SK-N-SH (cell line): ENCODE data around the gene HIGD1C. TPM values are rescaled to one million over a fixed set of nuclear protein-coding genes. Genes with fewer than 3 reads are reported as not detected.

Experiments
- CTCF ChIA-PET: fragments of 300-600, 350-600 bp; formaldehyde crosslinking; extraction: SDS; loops from one replicate; lab custom pipeline; 2021; lab: Yijun Ruan, JAX
- POLR2A ChIA-PET: fragments of 350-600 bp; sonication (Branson Sonifier 250); formaldehyde crosslinking; extraction: SDS; loops from one replicate; lab custom pipeline; 2020; ENCODE audit warnings: antibody characterized with exemption, inconsistent platforms; lab: Yijun Ruan, JAX
- DNase-seq: peaks from one replicate; pipeline ENCODE4 v3.0.0; 2012
- H2AFZ ChIP-seq: fragments of 200-600 bp; sonication (generic); 2 replicates; pipeline ENCODE4 v1.8.1; 2016; ENCODE audit warnings: antibody characterized with exemption, mild to moderate bottlenecking, low read depth
- H3F3A ChIP-seq: fragments of 200-600 bp; sonication (generic); replicated peaks from 2 replicates; pipeline ENCODE3; 2016; ENCODE audit warnings: antibody characterized with exemption, mild to moderate bottlenecking; ENCODE audit not compliant: insufficient read depth
- H3K27ac ChIP-seq, 2 experiments: fragments of 200-500 bp in 1 of 2; fragments of 200-600 bp in 1 of 2; sonication (Bioruptor generic) in 1 of 2; sonication (generic), shearing (Covaris generic) in 1 of 2; 2 replicates each; pipeline versions ENCODE4 v1.5.1 to v1.6.1; 2014 to 2016; ENCODE audit warnings: low read depth in 2 of 2, inconsistent platforms in 1 of 2, low read length in 1 of 2, mild to moderate bottlenecking in 1 of 2, mixed read lengths in 1 of 2
- H3K27me3 ChIP-seq: fragments of 200-600 bp; sonication (generic), shearing (Covaris generic); 2 replicates; pipeline ENCODE4 v1.6.1; 2016; ENCODE audit warnings: mixed run types; ENCODE audit not compliant: insufficient read depth
- H3K36me3 ChIP-seq, 2 experiments: fragments of 200-500 bp in 1 of 2; fragments of 200-600 bp in 1 of 2; sonication (Bioruptor generic) in 1 of 2; sonication (generic) in 1 of 2; replicated peaks in 1 of 2; 2 replicates each; pipeline versions ENCODE3 to v1.5.1; 2014 to 2016; ENCODE audit warnings: low read length in 1 of 2, mild to moderate bottlenecking in 1 of 2; ENCODE audit not compliant: insufficient read depth in 2 of 2, control insufficient read depth in 1 of 2
- H3K4me1 ChIP-seq, 2 experiments: fragments of 200-500 bp in 1 of 2; fragments of 200-600 bp in 1 of 2; sonication (Bioruptor generic) in 1 of 2; sonication (generic), shearing (Covaris generic) in 1 of 2; 2 replicates each; pipeline versions ENCODE4 v1.5.1 to v1.6.1; 2014 to 2016; ENCODE audit warnings: low read depth in 1 of 2, low read length in 1 of 2, mixed run types in 1 of 2; ENCODE audit not compliant: insufficient read depth in 2 of 2, control insufficient read depth in 1 of 2
- H3K4me2 ChIP-seq: fragments of 200-600 bp; sonication (generic), shearing (Covaris generic); 2 replicates; pipeline ENCODE4 v1.6.1; 2017; ENCODE audit warnings: mixed run types
- H3K4me3 ChIP-seq, 2 experiments: fragments of 200-500 bp in 1 of 2; fragments of 200-600 bp in 1 of 2; sonication (Bioruptor generic) in 1 of 2; sonication (generic), shearing (Covaris generic) in 1 of 2; 2 replicates each; pipeline versions ENCODE4 v1.5.1 to v1.8.1; 2014 to 2016; ENCODE audit warnings: low read depth in 2 of 2, inconsistent platforms in 1 of 2, low read length in 1 of 2, mild to moderate bottlenecking in 1 of 2, mixed read lengths in 1 of 2, moderate library complexity in 1 of 2
- H3K79me2 ChIP-seq: fragments of 200-600 bp; sonication (generic); 2 replicates; pipeline ENCODE4 v1.8.1; 2017; ENCODE audit warnings: mild to moderate bottlenecking; ENCODE audit not compliant: insufficient read depth
- H3K9ac ChIP-seq: fragments of 200-600 bp; sonication (generic); 2 replicates; pipeline ENCODE4 v1.6.1; 2017; ENCODE audit warnings: mixed run types
- H3K9me2 ChIP-seq: fragments of 200-600 bp; sonication (generic); 2 replicates; pipeline ENCODE4 v1.6.1; 2017; ENCODE audit warnings: mixed run types
- H3K9me3 ChIP-seq: fragments of 200-600 bp; sonication (generic); 2 replicates; pipeline ENCODE4 v1.6.1; 2017; ENCODE audit warnings: mixed run types, mild to moderate bottlenecking, moderate library complexity
- H4K20me1 ChIP-seq: fragments of 200-600 bp; sonication (generic); 2 replicates; pipeline ENCODE4 v1.6.1; 2017; ENCODE audit warnings: mild to moderate bottlenecking, mixed run types; ENCODE audit not compliant: insufficient read depth
- CHD2 ChIP-seq: fragments of 150-350 bp; IDR thresholded peaks from 2 replicates; pipeline ENCODE4 v1.6.1; 2018; ENCODE audit warnings: low read length; ENCODE audit not compliant: partially characterized antibody
- EZH2phosphoT487 ChIP-seq: fragments of 200-600 bp; sonication (generic); IDR thresholded peaks from 2 replicates; pipeline ENCODE4 v1.6.1; 2017; ENCODE audit warnings: low read depth, mixed run types, mild to moderate bottlenecking, antibody characterized with exemption, moderate library complexity, borderline replicate concordance
- FOSL2 ChIP-seq: IDR thresholded peaks from 2 replicates; pipeline ENCODE4 v1.4.0; 2012; ENCODE audit warnings: low read depth, mild to moderate bottlenecking, moderate library complexity, borderline replicate concordance
- JUND ChIP-seq: IDR thresholded peaks from 2 replicates; pipeline ENCODE4 v1.4.0; 2012
- MEF2A ChIP-seq: IDR thresholded peaks from 2 replicates; pipeline ENCODE4 v1.4.0; 2012; ENCODE audit warnings: low read depth, borderline replicate concordance
- NFIC ChIP-seq: IDR thresholded peaks from 2 replicates; pipeline ENCODE4 v1.4.0; 2012; ENCODE audit warnings: borderline replicate concordance
- NRF1 ChIP-seq: IDR thresholded peaks from 2 replicates; pipeline ENCODE4 v1.6.1; 2012; ENCODE audit warnings: low read depth, mild to moderate bottlenecking, low read length
- RCOR1 ChIP-seq: fragments of 150-350 bp; IDR thresholded peaks from 2 replicates; pipeline ENCODE4 v1.6.1; 2017; ENCODE audit warnings: antibody characterized with exemption, low read length
- RXRA ChIP-seq: IDR thresholded peaks from 2 replicates; pipeline ENCODE4 v1.4.0; 2012; ENCODE audit warnings: low read depth, mild to moderate bottlenecking, borderline replicate concordance
- TAF1 ChIP-seq: IDR thresholded peaks from 2 replicates; pipeline ENCODE4 v1.6.1; 2012; ENCODE audit warnings: low read depth, mild to moderate bottlenecking, low read length, moderate library complexity, borderline replicate concordance
- TCF12 ChIP-seq: IDR thresholded peaks from 2 replicates; pipeline ENCODE4 v1.4.0; 2012
- polyA plus RNA-seq, 3 experiments: library from polyadenylated mRNA; depleted of rRNA; stranded (reverse); fragments of >200 nt; gene quantifications; 2 replicates each; pipeline ENCODE4 v1.2.3, GENCODE V29; 2012
- TF ChIP-seq, protein P1 (sequence below): IDR thresholded peaks from 2 replicates; pipeline ENCODE4 v1.4.0; 2012; ENCODE audit warnings: low read depth, borderline replicate concordance
- TF ChIP-seq, protein P2 (sequence below): IDR thresholded peaks from 2 replicates; pipeline ENCODE4 v1.4.0; 2012; ENCODE audit warnings: low read depth, borderline replicate concordance
- TF ChIP-seq, protein P3 (sequence below): fragments of 150-350 bp; IDR thresholded peaks from 2 replicates; pipeline ENCODE4 v1.6.1; 2016; ENCODE audit warnings: mild to moderate bottlenecking, low read depth, low read length

Gene HIGD1C
- polyA plus RNA-seq, 1 of the 3 experiments (the other 2 are of a cell fraction): not detected

DNA sequence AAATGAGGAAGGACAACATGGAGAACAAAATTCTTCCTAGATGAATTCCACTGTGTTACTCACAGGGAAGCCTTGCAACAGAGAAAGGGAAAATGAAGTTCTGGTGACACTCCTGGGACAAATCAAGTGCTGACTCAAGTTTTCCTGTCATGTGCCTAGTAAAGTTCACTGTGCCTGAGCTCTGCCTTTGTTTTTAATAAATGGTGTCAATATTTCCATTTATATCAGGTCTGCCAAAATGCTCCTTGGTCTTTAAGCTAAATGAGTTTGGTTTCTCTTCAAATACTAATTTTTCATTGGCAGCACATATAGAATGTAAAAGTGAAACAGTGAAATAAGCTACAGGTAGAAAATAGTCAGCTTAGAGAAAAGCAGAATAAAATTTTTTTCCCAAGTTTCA lies 33.0 kb downstream of the HIGD1C start:
- Histone ChIP-seq H2AFZ (peak overlapping the region; percentile 19; the same call in 1 of the 2 replicates), H3K4me2 (peak overlapping the region; percentile 12; the same call in 1 of the 2 replicates), H3K9ac (peak overlapping the region; percentile 1; the same call in 1 of the 2 replicates), H3K36me3 (peaks cover 21 to 42% of the 10 kb centered on the region in 2 experiments), H3K9me3 (no peaks in the 10 kb centered on the region), H4K20me1 (no peaks in the 10 kb centered on the region), H3K27me3 (no peaks in the 10 kb centered on the region), H3K4me3 (no peak overlapping the region), H3K79me2 (no peaks in the 10 kb centered on the region), H3K4me1 (peaks cover 2 to 11% of the 10 kb centered on the region in 2 experiments; a peak in 1 of 4 replicates), H3K27ac (peak overlapping the region in 1 of 2 experiments; percentile 81; a peak in 2 of 4 replicates), H3K9me2 (no peaks in the 10 kb centered on the region), H3F3A (peaks cover 24% of the 10 kb centered on the region)
- DNase-seq: no peak
- ChIA-PET CTCF (interaction anchor here (0.8 to 9.9 kb wide), 13 partner anchors 16 to 356 kb away, joined by 3 to 186 read pairs (median 4); partner anchors contain the start of gene ATF1), POLR2A (no interaction called here)
- no peak for TF ChIP-seq CHD2
- TF ChIP-seq, protein P1, sequence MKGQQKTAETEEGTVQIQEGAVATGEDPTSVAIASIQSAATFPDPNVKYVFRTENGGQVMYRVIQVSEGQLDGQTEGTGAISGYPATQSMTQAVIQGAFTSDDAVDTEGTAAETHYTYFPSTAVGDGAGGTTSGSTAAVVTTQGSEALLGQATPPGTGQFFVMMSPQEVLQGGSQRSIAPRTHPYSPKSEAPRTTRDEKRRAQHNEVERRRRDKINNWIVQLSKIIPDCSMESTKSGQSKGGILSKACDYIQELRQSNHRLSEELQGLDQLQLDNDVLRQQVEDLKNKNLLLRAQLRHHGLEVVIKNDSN: peak; percentile 15; the same call in 1 of the 2 replicates
- peak; percentile 22; the same call in 1 of the 2 replicates for TF ChIP-seq JUND
- TF ChIP-seq NFIC: no peak
- TF ChIP-seq, protein P2, sequence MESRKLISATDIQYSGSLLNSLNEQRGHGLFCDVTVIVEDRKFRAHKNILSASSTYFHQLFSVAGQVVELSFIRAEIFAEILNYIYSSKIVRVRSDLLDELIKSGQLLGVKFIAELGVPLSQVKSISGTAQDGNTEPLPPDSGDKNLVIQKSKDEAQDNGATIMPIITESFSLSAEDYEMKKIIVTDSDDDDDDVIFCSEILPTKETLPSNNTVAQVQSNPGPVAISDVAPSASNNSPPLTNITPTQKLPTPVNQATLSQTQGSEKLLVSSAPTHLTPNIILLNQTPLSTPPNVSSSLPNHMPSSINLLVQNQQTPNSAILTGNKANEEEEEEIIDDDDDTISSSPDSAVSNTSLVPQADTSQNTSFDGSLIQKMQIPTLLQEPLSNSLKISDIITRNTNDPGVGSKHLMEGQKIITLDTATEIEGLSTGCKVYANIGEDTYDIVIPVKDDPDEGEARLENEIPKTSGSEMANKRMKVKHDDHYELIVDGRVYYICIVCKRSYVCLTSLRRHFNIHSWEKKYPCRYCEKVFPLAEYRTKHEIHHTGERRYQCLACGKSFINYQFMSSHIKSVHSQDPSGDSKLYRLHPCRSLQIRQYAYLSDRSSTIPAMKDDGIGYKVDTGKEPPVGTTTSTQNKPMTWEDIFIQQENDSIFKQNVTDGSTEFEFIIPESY: no peak
- TF ChIP-seq TAF1: no peak
- TF ChIP-seq MEF2A: no peak
- TF ChIP-seq NRF1: no peak
- TF ChIP-seq RCOR1: no peak
- TF ChIP-seq RXRA: no peak
- TF ChIP-seq, protein P3, sequence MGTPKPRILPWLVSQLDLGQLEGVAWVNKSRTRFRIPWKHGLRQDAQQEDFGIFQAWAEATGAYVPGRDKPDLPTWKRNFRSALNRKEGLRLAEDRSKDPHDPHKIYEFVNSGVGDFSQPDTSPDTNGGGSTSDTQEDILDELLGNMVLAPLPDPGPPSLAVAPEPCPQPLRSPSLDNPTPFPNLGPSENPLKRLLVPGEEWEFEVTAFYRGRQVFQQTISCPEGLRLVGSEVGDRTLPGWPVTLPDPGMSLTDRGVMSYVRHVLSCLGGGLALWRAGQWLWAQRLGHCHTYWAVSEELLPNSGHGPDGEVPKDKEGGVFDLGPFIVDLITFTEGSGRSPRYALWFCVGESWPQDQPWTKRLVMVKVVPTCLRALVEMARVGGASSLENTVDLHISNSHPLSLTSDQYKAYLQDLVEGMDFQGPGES: no peak
- TF ChIP-seq FOSL2: peak; percentile 9; the same call in 1 of the 2 replicates
- no peak for TF ChIP-seq EZH2phosphoT487
- 0 out of 2 replicates have a peak, but pooled peaks have one; percentile 13 for TF ChIP-seq TCF12
